ENCODE data around the gene NKAPL.

Gene NKAPL

DNA sequence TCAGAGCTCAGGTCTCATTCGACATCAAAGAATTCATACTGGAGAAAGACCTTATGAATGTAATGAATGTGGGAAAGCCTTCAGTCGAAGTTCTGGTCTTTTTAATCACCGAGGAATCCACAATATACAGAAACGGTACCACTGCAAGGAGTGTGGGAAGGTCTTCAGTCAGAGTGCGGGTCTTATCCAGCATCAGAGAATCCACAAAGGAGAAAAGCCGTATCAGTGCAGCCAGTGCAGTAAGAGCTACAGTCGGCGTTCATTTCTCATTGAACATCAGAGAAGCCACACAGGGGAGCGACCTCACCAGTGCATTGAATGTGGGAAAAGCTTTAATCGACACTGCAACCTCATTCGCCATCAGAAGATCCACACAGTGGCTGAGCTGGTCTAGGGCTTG, 26.3 kb upstream of the NKAPL start:
- H3K4me1 ChIP-seq (ENCODE audit: low read depth, poor library complexity, severe bottlenecking): no peaks in the 10 kb centered on the region
- H3K79me2 ChIP-seq (ENCODE audit: insufficient read depth, low read depth): no peaks in the 10 kb centered on the region
- no peaks in the 10 kb centered on the region for H3K27me3 ChIP-seq (ENCODE audit: insufficient read depth, low read depth)
- no peaks in the 10 kb centered on the region for H4K20me1 ChIP-seq (ENCODE audit: insufficient read depth)
- no peak overlapping the region for H3K9ac ChIP-seq
- H3K36me3 ChIP-seq (ENCODE audit: insufficient read depth): no peaks in the 10 kb centered on the region
- TF ChIP-seq, protein P1, sequence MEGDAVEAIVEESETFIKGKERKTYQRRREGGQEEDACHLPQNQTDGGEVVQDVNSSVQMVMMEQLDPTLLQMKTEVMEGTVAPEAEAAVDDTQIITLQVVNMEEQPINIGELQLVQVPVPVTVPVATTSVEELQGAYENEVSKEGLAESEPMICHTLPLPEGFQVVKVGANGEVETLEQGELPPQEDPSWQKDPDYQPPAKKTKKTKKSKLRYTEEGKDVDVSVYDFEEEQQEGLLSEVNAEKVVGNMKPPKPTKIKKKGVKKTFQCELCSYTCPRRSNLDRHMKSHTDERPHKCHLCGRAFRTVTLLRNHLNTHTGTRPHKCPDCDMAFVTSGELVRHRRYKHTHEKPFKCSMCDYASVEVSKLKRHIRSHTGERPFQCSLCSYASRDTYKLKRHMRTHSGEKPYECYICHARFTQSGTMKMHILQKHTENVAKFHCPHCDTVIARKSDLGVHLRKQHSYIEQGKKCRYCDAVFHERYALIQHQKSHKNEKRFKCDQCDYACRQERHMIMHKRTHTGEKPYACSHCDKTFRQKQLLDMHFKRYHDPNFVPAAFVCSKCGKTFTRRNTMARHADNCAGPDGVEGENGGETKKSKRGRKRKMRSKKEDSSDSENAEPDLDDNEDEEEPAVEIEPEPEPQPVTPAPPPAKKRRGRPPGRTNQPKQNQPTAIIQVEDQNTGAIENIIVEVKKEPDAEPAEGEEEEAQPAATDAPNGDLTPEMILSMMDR (conservative IDR thresholded peaks at IDR 0.05; ENCODE audit: low read depth, low read length): no peak
- no peak overlapping the region for H2AFZ ChIP-seq (ENCODE audit: low read depth)
- H3K4me2 ChIP-seq: no peak overlapping the region
- H3K27ac ChIP-seq: no peak overlapping the region
- H3K4me3 ChIP-seq (IDR thresholded peaks at IDR 0.05; ENCODE audit: insufficient read depth, low read depth, low read length): no peak overlapping the region

DNA sequence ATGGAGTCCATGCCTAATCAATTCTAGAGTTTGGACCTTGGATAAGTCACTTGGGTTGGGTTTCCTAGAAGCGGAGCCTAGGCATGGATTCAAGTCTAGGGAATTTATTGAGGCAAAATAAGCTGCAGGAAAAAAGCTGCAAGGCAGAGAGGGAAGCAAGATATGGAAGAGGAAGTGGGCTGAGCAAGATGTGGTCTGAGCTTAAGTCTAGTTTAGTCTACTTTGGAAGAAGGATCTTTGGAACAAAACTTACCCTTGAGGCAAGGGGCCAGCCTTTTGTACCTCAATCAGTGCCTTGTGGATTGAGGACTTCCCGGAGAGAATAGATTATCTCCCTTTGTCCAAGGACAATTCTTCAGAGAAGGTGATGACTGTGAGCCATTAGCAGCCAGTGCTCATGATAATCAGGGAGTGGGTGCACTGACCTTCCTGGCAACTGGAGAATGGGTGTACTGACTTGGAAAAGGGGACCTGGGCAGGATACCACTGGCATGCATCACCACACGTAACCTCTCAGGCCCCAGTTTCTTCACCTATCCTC, 23.1 kb upstream of the NKAPL start:
- H3K4me3 ChIP-seq (IDR thresholded peaks at IDR 0.05; ENCODE audit: insufficient read depth, low read depth, low read length): no peak overlapping the region
- H3K36me3 ChIP-seq (ENCODE audit: insufficient read depth): no peaks in the 10 kb centered on the region
- H4K20me1 ChIP-seq (ENCODE audit: insufficient read depth): no peaks in the 10 kb centered on the region
- H3K79me2 ChIP-seq (ENCODE audit: insufficient read depth, low read depth): no peaks in the 10 kb centered on the region
- TF ChIP-seq, protein P1 (conservative IDR thresholded peaks at IDR 0.05; ENCODE audit: low read depth, low read length): no peak
- H3K27ac ChIP-seq: no peak overlapping the region
- no peak overlapping the region for H3K4me2 ChIP-seq
- H3K4me1 ChIP-seq (ENCODE audit: low read depth, poor library complexity, severe bottlenecking): peaks cover 18% of the 10 kb centered on the region
- no peaks in the 10 kb centered on the region for H3K27me3 ChIP-seq (ENCODE audit: insufficient read depth, low read depth)
- H2AFZ ChIP-seq (ENCODE audit: low read depth): no peak overlapping the region
- no peak overlapping the region for H3K9ac ChIP-seq

DNA sequence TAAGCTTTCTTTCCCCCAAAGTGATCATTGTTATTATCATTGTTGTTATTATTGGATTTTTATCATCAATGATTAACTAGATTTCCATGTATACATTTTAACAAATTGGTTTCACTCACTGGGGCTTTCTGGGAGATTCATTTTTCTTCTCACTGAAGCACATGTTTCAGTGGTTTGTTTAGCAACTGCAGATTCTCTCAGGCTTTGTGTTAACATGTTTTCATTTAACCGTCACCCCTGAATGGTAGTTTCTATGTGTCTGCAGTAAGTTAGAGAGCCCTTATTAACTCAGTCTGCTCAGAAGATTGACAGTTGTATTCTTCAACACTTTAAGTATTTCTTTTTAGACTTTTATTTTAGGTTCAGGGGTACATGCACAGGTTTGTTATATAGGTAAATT, 19.5 kb upstream of the NKAPL start:
- Histone ChIP-seq H3K4me1 (ENCODE audit: low read depth, poor library complexity, severe bottlenecking) (peaks cover 18% of the 10 kb centered on the region), H3K36me3 (ENCODE audit: insufficient read depth) (no peaks in the 10 kb centered on the region), H3K27me3 (ENCODE audit: insufficient read depth, low read depth) (no peaks in the 10 kb centered on the region), H3K4me3 (IDR thresholded peaks at IDR 0.05; ENCODE audit: insufficient read depth, low read depth, low read length) (no peak overlapping the region), H3K4me2 (no peak overlapping the region), H4K20me1 (ENCODE audit: insufficient read depth) (no peaks in the 10 kb centered on the region), H3K9ac (no peak overlapping the region), H3K79me2 (ENCODE audit: insufficient read depth, low read depth) (no peaks in the 10 kb centered on the region), H3K27ac (peak overlapping the region; percentile 18; the same call in 1 of the 2 replicates), H2AFZ (ENCODE audit: low read depth) (no peak overlapping the region)
- TF ChIP-seq, protein P1 (conservative IDR thresholded peaks at IDR 0.05; ENCODE audit: low read depth, low read length): no peak

DNA sequence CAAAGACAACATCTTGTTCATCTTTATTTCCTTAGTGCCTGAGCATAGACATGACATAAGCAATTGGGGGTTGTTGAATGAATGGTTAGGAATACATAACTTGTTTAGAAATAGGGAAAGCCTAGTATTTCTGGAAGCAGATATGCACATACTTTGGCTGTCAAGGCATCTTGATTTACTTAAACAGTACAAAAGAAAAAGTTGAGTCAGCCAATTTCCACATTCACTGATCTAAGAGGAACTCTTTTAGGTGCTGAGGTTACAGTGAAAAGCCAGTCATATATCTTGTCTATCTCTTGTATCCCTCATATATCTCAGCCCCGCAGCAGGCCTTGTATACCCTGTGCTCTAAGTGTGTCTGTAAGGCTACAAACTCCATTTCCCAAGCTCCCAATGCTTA, 18.6 kb upstream of the NKAPL start:
- Histone ChIP-seq H3K79me2 (ENCODE audit: insufficient read depth, low read depth) (no peaks in the 10 kb centered on the region), H3K4me2 (no peak overlapping the region), H3K27ac (no peak overlapping the region), H3K36me3 (ENCODE audit: insufficient read depth) (no peaks in the 10 kb centered on the region), H2AFZ (ENCODE audit: low read depth) (no peak overlapping the region), H3K9ac (no peak overlapping the region), H3K27me3 (ENCODE audit: insufficient read depth, low read depth) (no peaks in the 10 kb centered on the region), H3K4me3 (IDR thresholded peaks at IDR 0.05; ENCODE audit: insufficient read depth, low read depth, low read length) (no peak overlapping the region), H4K20me1 (ENCODE audit: insufficient read depth) (no peaks in the 10 kb centered on the region), H3K4me1 (ENCODE audit: low read depth, poor library complexity, severe bottlenecking) (peaks cover 18% of the 10 kb centered on the region)
- TF ChIP-seq, protein P1 (conservative IDR thresholded peaks at IDR 0.05; ENCODE audit: low read depth, low read length): no peak

Measured in KMS-11 (cell line).